ENCODE data around the gene S1PR4. TPM values are rescaled to one million over a fixed set of nuclear protein-coding genes. Genes with fewer than 3 reads are reported as not detected.
A peak's percentile ranks its signal among the peaks of the same experiment; 100 is the strongest.

Gene S1PR4
- total and polyA plus RNA-seq, 2 donors (not counting 1 experiment from before 2014, with no cell fraction given), result 84.2 to 129 TPM

DNA sequence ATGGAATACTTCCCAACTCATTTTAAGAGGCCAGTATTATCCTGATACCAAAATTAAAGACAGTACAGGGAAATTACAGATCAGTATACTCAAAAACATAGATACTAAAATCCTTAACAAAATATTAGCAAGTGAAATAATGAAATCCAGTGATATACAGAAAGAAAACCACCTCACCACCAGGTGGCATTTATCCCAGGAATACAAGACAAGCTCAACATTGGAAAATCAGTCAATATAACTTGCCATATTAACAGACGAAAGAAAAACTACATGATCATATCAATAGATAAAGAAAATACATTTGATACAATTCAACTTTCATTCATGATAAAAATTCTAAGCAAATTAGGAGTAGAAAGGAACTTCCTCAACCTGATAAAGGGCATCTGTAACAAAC, 49.5 kb upstream of the S1PR4 start:
- no peak for ATAC-seq (ENCODE audit: low read depth)
- Histone ChIP-seq H3K4me2 (replicated peaks; ENCODE audit: low read depth, low read length, poor library complexity, severe bottlenecking) (no peak overlapping the region), H3K27me3 (replicated peaks in 1 of 4; ENCODE audit: control extremely low read depth in 1 of 4, control insufficient read depth in 3 of 4, insufficient read depth in 4 of 4, low read length in 3 of 4) (peaks cover 0 to 3% (median 0%) of the 10 kb centered on the region in 4 experiments), H3K4me3 (ENCODE audit: control extremely low read depth in 1 of 5, extremely low read depth in 1 of 5, insufficient read depth in 1 of 5, low read depth in 2 of 5, low read length in 4 of 5) (no peak overlapping the region), H3K4me1 (ENCODE audit: control insufficient read depth in 2 of 2, insufficient read depth in 2 of 2, low read length in 2 of 2) (peaks cover 22 to 23% of the 10 kb centered on the region in 2 donors), H3K79me2 (ENCODE audit: control insufficient read depth, insufficient read depth, low read length) (no peaks in the 10 kb centered on the region), H3K36me3 (replicated peaks in 1 of 2; ENCODE audit: control extremely low read depth in 1 of 2, control insufficient read depth in 1 of 2, extremely low read depth in 1 of 2, insufficient read depth in 2 of 2, low read length in 1 of 2) (no peaks in the 10 kb centered on the region), H3K9me3 (ENCODE audit: control extremely low read depth in 1 of 3, control insufficient read depth in 2 of 3, insufficient read depth in 1 of 3, low read length in 2 of 3) (peaks cover 0 to 2% (median 0%) of the 10 kb centered on the region in 3 donors), H4K20me1 (ENCODE audit: control insufficient read depth, insufficient read depth, low read length, poor library complexity, severe bottlenecking) (no peaks in the 10 kb centered on the region), H3K27ac (ENCODE audit: low read length in 2 of 2) (no peak overlapping the region), H2AFZ (ENCODE audit: insufficient read depth, low read depth, low read length, poor library complexity, severe bottlenecking) (no peak overlapping the region), H3K9ac (ENCODE audit: low read length) (no peak overlapping the region)
- Mint-ChIP-seq H3K4me3 (no peak overlapping the region), H3K9me3 (ENCODE audit: insufficient read depth) (no peaks in the 10 kb centered on the region), H3K4me1 (peaks cover 36% of the 10 kb centered on the region), H3K27me3 (no peaks in the 10 kb centered on the region), H3K27ac (no peak overlapping the region)
- TF ChIP-seq, protein P1, sequence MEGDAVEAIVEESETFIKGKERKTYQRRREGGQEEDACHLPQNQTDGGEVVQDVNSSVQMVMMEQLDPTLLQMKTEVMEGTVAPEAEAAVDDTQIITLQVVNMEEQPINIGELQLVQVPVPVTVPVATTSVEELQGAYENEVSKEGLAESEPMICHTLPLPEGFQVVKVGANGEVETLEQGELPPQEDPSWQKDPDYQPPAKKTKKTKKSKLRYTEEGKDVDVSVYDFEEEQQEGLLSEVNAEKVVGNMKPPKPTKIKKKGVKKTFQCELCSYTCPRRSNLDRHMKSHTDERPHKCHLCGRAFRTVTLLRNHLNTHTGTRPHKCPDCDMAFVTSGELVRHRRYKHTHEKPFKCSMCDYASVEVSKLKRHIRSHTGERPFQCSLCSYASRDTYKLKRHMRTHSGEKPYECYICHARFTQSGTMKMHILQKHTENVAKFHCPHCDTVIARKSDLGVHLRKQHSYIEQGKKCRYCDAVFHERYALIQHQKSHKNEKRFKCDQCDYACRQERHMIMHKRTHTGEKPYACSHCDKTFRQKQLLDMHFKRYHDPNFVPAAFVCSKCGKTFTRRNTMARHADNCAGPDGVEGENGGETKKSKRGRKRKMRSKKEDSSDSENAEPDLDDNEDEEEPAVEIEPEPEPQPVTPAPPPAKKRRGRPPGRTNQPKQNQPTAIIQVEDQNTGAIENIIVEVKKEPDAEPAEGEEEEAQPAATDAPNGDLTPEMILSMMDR (IDR thresholded peaks at IDR 0.05), result no peak
- no peak for TF ChIP-seq EZH2 (IDR thresholded peaks at IDR 0.05; ENCODE audit: borderline replicate concordance, insufficient read depth, low read depth, low read length, poor library complexity, severe bottlenecking)
- intact Hi-C loops (cut with micrococcal nuclease), result loop anchor here (1.0 kb wide), 1 partner anchor 34 kb away; no protein-coding TSS in a partner anchor
- WGBS (ENCODE audit: insufficient coverage), result no CpG with 5 or more reads among the region's 1 CpG
- POLR2A ChIA-PET, result interaction anchor here (0.6 kb wide), 1 partner anchor 71 kb away, joined by 9 read pairs; no protein-coding TSS in a partner anchor
- CTCF ChIA-PET, result interaction anchor here (0.8 to 4.5 kb wide), 20 partner anchors 8 to 178 kb away, joined by 3 to 55 read pairs (median 4); no protein-coding TSS in a partner anchor
- peak; percentile 48 for DNase-seq

DNA sequence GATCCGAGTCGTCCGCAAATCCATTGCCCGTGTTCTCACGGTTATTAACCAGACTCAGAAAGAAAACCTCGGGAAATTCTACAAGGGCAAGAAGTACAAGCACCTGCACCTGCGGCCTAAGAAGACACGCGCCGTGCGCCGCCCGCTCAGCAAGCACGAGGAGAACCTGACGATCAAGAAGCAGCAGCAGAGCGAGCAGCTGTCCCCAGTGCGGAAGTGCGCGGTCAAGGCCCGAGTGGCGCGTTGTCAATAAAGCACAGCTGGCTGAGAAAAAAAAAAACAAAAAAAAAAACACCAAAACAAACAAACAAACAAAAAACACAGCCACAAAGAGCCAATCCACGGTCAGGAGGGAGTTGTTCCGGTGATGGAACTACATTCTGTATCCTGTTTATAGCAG, 47.4 kb upstream of the S1PR4 start:
- Mint-ChIP-seq H3K27me3 (peaks cover 2% of the 10 kb centered on the region), H3K9me3 (ENCODE audit: insufficient read depth) (no peaks in the 10 kb centered on the region), H3K27ac (no peak overlapping the region), H3K4me1 (peaks cover 22% of the 10 kb centered on the region), H3K4me3 (no peak overlapping the region)
- Histone ChIP-seq H3K4me2 (replicated peaks; ENCODE audit: low read depth, low read length, poor library complexity, severe bottlenecking) (no peak overlapping the region), H3K27me3 (replicated peaks in 1 of 4; ENCODE audit: control extremely low read depth in 1 of 4, control insufficient read depth in 3 of 4, insufficient read depth in 4 of 4, low read length in 3 of 4) (peaks cover 0 to 20% (median 6%) of the 10 kb centered on the region in 4 experiments), H3K9me3 (ENCODE audit: control extremely low read depth in 1 of 3, control insufficient read depth in 2 of 3, insufficient read depth in 1 of 3, low read length in 2 of 3) (no peaks in the 10 kb centered on the region), H3K9ac (ENCODE audit: low read length) (no peak overlapping the region), H3K27ac (ENCODE audit: low read length in 2 of 2) (no peak overlapping the region), H4K20me1 (ENCODE audit: control insufficient read depth, insufficient read depth, low read length, poor library complexity, severe bottlenecking) (no peaks in the 10 kb centered on the region), H3K79me2 (ENCODE audit: control insufficient read depth, insufficient read depth, low read length) (no peaks in the 10 kb centered on the region), H3K4me3 (ENCODE audit: control extremely low read depth in 1 of 5, extremely low read depth in 1 of 5, insufficient read depth in 1 of 5, low read depth in 2 of 5, low read length in 4 of 5) (no peak overlapping the region), H3K4me1 (ENCODE audit: control insufficient read depth in 2 of 2, insufficient read depth in 2 of 2, low read length in 2 of 2) (peaks cover 18 to 19% of the 10 kb centered on the region in 2 donors), H2AFZ (ENCODE audit: insufficient read depth, low read depth, low read length, poor library complexity, severe bottlenecking) (no peak overlapping the region), H3K36me3 (replicated peaks in 1 of 2; ENCODE audit: control extremely low read depth in 1 of 2, control insufficient read depth in 1 of 2, extremely low read depth in 1 of 2, insufficient read depth in 2 of 2, low read length in 1 of 2) (no peaks in the 10 kb centered on the region)
- 97% methylated on average over 16 of the region's 24 CpGs for WGBS (ENCODE audit: insufficient coverage)
- ATAC-seq (ENCODE audit: low read depth) (no peak), DNase-seq (no peak)
- TF ChIP-seq, protein P1 (IDR thresholded peaks at IDR 0.05), result no peak
- TF ChIP-seq EZH2 (IDR thresholded peaks at IDR 0.05; ENCODE audit: borderline replicate concordance, insufficient read depth, low read depth, low read length, poor library complexity, severe bottlenecking), result no peak
- intact Hi-C loops (cut with micrococcal nuclease), result no loop called here
- CTCF ChIA-PET, result interaction anchor here (0.6 to 4.5 kb wide), 3 partner anchors 11 to 162 kb away, joined by 3 to 55 read pairs (median 5); no protein-coding TSS in a partner anchor
- POLR2A ChIA-PET, result no interaction called here

All from B cell (primary cell).